Inflammatory macrophage treated with lipopolysaccharide for 1 hour (primary cell): Measurements from ENCODE around the gene EFNA4.

Experiments
- DNase-seq, 2 donors: peaks; one replicate each; pipeline ENCODE4 v3.0.0-alpha.2; 2020 to 2022

EFNA4 gene

DNA sequence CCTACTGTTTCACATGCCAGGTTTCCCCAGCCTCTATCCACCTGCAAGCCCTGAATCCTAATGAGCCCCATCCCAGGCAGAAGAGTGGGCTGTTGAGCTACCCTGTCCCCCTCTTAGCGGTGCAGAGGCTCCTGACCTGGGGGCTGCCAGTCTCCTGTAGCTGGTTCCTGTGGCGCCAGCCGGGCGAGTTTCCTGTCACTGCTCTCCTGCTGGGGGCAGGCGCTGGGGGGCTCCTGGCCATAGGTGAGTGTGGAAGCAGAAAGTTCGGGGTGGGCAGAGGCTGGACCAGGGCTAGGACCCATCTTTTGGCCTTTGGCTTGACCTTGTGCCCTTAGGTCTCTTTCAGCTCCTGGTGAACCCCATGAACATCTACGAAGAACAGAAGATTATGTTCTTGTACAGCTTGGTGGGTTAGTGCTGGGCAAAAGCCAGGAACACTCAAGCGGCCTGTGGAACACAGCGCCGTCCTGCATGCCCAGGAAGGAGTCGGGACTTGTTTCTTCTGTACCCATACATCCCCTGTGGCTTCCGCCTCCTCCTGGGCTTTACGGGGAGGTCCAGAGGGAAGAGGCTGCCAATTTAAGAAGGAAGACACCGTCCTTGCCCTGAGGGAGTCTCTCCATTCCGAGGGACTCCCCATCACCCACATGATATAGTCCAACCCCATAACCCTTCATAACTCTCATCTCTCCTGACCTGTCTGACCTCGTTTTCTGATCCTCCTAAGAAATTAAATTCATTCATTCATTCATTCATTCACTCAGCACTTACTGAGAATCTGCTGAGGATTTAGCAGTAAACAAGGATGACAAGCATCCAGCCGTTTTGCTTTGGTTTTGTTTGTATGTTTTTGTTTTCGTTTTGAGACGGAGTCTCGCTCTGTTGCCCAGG lies 29.0 kb upstream of the EFNA4 start:
- DNase-seq = no peak

DNA sequence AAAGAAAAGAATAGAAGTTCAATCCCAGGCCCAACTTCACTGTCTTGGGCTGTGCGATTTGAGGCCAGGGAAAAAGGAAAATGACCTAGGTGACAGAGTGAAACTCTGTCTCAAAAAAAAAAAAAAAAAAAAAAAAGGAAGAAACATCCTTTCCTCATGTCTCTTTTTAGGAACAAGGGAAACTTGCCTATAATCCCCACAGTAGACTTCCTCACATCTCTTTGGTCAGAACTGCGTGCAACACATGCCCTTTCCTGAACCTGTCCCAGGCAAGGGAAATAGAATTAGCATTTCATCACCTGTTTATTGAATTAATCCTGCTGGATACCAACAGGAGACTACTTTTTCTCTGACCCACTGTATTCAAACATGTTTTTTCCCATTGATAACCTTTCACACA lies 27.6 kb upstream of the EFNA4 start:
- DNase-seq = peak; percentile 71 to 83

DNA sequence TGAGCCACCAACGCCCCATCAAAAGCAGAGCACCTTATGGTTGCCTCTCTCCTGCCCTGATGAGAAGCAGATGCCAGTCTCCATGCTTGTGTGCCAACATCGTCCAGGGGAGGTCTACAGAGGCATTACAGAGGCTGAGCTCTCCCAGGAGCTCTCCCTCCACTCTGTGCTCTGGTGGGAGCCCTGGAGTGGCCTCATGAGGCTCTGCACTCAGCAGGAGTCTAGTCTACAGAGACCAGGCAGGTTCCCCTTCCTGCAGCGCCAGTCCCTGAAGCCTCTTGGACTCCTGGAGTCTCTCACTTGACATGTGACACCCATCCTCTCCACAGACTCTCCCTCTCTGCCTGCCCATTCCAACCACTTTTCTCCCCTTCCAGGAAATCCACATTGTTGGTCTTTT lies 26.5 kb upstream of the EFNA4 start:
- no peak for DNase-seq

DNA sequence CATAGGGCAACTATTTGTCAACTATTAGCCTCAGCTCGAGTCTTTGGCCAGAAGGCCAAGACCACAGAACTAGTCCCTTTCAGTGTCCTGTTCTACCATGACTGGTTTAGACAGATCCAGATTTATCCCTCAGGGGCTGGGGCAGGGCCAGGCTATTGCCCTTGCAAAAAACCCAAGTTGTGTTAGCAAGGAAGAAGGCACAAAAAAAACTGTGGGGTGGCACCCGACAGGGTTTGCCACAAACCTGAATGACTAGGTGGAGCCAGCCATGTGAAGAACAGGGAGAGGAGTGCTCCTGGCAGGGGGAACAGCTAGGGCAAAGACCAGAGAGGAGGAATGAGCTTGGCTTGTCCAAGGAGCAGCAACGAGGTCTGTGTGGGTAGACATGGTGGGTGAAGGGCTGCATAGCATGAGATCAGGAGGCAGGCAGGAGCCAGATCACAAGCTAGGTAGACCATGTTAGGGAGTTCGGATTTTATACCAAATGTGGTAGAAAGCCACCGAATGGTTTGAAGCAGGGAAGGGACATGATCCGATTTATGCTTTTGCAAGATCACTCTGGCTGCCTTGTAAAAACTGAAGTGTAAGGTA lies 25.6 kb upstream of the EFNA4 start:
- DNase-seq = no peak

DNA sequence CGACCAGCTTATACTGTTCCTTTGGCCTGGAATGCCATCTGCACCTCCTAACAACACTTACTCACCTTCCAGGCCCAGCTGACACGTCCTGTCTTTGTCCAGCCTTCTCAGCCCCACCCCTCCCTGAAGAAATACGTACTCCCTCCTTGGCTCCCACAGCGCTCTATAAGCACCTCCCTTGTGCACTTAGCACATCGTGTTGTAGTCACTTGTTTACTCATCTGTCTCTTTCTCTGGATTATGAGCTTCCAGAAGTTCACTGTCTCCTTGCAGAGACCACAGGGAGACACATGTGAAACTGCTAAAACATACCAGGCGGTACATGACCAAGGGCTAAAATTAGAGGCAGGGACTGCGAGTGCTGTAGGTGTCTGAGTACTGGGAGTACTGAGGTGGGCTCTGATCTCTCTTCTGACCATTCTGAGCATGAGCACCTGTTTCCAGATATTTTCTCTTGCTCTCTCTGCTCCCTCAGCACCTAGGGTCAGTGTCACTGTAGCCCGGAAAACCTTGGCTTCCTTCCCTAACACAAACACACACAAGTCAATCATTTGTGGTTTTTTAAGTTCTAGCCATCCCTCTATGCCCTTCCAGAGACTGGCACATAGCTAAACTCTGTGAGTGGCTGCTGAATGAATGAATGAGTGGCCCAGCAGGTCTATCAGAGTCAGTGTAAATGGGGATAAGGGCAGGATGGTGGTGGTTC lies 24.8 kb upstream of the EFNA4 start:
- no peak for DNase-seq

DNA sequence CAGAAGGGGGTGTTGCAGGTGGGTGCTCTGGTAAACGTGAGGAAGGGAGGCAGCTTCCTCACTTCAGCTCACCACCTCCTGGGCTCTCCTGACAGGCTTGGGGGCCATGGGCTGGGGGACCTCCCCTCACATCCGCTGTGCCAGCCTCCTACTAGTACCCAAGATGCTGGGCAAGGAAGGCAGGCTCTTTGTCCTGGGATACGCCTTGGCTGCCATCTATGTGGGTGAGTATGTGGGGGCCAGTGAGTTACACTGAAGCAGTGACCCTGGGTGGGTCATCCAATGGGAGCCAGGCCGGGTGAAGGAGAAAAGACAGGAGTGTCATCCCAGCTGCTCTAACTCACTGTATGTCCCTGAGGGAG lies 24.3 kb upstream of the EFNA4 start:
- DNase-seq = no peak

DNA sequence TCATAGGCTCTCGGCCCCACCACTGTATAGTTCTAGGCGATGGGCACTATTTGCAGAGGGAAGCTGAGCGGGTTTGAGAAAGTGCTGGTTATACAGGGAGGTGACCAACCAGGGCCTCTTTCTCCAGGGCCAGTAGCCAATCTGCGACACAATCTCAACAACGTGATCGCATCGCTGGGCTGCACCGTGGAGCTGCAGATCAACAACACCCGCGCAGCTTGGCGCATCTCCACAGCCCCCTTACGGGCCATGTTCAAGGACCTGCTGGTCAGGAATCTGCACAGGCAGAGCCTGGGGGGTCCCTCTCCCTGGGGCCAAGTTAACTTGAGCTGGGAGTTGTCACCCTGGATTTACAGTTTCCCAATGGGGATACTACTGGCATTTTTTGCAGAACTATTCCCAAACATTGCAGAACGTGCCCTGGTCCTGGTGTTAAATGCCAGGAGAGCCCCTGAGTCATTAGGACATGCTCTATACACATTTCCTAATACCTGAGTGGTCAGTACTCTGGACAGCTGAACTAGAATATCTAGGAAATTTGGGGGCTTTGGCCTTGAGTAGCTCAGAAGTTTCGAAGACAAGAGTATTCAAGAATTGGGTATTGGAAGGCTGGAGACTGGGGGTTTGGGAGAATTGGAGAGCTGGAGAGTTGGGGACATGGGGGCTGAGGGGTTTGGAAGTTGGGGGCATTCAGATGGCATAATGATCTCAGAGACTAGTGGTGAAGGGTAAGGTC lies 23.0 kb upstream of the EFNA4 start:
- DNase-seq = no peak

DNA sequence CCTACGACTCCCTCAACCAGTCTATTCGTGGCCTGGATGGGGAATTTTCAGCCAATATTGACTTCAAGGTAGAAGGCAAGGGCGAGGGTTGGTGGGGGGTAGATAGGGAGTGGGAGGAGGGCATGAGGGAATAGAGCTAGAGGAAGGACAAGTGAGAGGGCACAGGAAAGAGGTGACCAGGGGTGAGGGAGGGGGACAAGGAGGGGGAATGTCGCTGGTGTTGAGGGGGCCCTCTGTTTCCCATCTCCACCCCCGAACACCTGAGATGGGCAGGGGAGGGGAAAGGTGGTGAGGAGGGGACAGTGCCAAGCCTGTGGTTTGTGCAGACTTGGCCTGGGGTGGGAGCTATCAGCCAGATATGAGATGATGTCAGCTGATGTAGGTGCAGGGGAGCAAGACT lies 20.8 kb upstream of the EFNA4 start:
- DNase-seq = no peak

DNA sequence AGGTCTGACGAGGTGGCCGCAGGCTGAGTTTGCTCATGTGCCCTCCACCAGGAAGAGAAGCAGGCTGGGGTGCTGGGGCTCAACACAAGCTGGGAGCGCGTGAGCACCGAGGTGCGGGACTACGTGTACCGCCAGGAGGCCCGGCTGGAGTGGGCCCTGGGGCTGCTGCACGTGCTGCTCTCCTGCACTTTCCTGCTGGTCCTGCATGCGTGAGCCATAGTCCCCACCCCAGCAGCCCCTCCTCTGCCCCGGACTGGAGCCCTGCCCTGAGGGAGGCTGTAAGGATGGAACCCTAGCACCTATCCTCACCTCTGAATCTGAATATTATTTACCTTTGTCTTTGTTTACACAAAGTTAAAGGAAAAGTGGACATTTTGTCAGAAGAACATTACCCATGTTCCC lies 20.2 kb upstream of the EFNA4 start:
- no peak for DNase-seq

DNA sequence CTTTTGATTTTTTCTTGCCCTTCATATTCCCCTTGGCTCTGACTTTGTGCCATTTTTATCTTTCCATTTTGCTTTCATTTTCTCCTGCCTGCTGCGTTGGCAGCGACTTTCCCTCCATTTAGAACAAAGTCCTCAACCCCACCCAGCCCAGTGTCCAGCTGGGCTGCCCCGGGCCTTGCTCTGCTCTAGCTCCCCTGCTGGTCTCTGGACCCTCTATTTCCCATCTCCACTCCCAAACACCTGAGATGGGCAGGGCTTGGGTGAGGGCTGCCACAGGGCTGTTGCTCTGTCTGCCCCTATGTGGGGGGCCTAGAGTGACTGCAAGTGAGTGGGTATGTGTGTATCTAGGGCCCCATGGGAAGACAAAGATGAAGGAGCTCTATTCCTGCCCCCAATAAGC lies 19.7 kb upstream of the EFNA4 start:
- DNase-seq = no peak

DNA sequence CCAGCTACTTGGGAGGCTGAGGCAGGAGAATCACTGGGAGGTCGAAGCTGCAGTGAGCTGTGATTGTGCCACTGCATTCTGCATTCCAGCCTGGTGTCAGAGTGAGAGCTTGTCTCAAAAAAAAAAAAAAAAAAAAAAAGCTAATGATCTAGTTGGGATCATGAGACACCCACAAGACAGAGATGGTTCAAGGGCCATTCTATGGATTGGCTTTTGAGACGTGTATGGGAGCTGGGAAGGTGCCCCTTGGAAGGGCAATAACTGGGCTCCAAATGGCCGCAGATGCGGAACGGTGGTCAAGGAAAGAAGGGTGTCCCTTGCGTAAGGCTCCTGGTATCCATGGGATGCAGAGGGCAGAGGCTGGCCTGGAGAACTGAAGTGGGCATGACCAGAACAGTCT lies 19.2 kb upstream of the EFNA4 start:
- no peak for DNase-seq

DNA sequence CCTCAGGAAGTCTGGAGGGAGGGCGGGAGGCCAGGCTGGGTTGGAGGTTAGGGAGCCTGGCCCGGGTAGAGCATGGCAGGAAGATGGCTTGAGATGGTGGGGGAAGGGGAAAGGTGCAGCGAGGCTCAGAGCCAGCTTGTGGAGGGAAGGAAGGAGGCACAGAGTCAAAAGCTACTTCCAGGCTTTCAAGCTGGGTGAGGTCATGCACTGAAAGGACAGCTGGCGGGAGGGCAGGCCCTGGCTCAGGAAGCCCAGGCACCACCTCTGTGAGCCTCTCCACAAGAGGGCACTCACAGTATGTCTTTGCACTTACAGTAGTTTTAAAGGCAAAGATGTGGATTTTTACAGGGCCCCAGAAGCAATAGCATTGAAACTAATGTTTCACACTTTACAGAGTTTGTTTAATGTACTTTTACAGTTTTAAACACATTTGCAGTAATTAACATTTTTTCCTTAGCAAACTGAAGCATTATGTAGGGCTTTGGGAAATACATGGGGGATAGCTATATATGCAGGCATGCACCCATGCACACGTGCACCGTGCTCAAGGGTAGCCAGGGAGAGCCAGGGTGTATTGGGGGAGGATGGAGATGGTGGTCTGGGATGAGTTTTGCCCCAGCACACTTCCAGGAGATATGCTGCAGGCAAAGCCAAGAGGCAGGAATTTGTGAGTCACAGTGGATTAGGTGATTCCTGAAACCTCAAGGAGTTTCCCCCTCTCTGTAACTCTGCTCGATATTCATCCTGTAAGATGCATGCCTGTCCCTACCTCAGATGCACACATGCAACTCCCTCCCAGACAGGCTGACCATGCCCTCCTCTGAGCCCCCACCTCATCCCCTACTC lies 18.5 kb upstream of the EFNA4 start:
- DNase-seq = peak; percentile 85 to 89

DNA sequence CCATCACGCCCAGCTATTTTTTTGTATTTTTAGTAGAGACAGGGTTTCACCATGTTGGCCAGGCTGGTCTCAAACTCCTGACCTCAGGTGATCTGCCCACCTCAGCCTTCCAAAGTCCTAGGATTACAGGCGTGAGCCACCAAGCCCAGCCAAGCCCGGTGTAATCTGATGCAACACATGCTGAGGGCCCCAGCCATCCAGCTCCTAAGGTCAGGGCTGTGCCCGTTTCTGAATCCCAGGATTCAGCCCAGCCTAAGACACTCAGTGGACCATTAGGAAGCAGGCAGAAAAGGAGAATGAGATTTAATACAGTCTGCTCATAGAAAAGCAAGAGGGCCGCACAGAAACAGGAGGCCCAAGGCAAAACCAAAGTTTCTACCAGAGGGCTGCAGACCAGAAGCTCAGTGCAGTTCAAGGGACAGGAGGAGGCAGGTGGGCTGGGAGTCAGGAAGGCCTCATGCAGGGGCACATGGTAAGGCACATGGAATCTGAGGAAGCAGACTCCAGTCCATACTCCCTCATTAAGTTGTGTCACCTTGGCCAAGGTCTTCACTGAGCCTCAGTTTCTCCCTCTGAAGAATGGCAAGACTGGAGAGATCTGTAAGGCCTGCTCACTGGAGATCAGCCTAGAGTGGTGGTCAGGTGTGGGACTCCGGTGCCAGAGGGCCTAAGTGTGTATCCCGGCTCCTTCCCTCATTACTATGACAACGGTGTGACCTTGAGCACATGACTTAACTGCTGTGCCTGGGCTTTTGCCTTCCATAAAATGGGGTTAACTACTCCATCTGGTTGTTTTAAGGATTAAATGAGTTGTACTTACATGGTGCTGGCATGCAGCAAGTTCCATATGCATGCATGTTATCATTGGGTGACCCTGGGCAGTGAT lies 14.8 kb upstream of the EFNA4 start:
- no peak for DNase-seq

DNA sequence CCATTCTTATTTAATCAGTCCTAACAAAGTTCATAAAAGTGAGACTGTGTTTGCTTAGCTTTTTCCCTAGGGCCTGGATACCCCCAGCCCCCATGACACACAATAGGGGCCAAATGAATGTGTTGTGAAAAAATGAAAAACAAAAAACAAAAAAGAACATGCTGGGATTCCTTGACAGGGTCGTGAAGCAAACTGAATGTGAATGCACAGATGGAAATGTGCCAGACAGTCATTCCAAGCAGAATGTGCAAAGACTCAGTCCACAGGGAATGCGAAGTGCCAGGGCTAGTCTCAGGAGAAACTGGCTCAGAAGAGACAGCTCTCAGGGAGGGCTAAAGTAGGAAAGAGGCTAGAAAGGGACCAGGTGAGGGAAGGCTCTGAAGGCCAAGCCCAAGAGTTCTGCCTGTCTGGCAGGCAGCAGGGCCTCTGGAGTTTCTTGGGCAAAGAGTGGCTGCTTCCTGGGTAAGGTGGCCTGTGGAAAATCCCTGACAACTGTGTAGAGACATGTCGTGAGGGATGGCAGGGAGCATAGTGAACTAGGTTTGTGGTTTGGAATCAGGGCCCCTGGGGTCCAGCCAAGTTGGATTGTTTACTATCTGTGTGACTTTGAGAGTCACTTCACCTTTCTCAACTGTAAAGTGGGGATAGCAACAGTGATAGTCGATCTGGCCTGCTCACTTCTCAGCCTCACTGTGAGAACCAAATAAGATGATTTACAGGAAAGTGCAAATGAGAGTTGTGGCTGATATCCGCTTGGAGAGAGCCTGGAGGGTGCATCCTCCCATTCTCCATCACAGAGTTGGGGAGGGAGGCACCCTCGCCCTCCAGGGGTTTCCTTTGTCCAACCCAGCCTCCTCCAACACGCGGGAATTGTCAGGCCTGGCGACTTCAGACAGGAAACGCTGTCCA lies 13.6 kb upstream of the EFNA4 start:
- DNase-seq = no peak

DNA sequence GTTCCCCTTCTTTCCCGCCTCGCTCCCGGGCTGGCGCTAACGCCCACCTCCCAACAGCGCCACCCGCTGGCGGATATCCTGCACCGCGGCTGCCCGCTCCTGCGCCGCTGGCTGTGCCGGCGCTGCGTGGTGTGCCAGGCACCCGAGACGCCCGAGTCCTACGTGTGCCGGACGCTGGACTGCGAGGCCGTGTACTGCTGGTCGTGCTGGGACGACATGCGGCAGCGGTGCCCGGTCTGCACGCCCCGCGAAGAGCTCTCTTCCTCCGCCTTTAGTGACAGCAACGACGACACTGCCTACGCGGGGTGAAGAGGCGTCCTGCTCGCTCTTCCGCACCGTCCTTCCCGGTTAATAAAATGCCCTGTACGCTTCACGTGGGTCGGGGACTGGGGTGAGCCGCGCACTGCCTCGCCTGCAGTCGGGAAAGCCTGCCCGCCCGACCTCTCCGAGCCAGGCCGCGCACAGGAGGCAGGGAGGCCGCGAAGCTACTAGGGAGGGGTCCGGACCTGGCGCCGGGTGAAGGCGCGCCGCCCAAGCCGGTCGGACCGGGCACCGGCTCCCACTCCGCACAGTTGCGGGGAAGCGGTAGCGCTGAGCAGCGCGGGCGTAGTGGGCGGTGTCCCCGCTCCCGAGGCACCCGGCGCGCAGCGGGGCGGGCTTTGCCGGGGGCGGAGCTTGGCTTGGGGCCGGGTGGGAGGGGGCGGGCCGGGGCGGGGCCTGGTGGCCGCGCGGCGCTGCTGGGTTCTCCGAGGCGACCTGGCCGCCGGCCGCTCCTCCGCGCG lies 12.8 kb upstream of the EFNA4 start, which contains the start of gene ADAM15:
Gene ADAM15 (plus strand): TSS at position 757 of the 782 bp plus-strand sequence. CDS start 71 bp downstream, outside the sequence.
- peak; percentile 80 to 96 for DNase-seq

DNA sequence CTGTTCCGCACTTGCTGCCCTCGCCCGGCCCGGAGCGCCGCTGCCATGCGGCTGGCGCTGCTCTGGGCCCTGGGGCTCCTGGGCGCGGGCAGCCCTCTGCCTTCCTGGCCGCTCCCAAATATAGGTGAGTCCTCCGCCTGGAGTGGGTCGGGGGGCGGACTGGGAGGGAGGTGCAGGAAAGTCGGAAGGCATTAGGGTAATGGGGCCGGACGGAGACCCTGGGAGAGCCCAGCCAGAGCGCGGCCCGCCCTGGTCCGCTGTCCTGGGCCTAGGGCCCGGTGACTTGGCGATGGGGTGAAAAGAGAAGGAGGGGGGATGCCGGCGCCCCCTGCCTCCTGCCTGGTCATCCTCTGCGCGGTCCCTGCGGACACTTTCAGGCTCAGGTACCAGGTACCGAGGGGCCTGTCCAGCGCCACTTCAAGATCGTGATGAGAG lies 12.2 kb upstream of the EFNA4 start:
- DNase-seq = no peak

DNA sequence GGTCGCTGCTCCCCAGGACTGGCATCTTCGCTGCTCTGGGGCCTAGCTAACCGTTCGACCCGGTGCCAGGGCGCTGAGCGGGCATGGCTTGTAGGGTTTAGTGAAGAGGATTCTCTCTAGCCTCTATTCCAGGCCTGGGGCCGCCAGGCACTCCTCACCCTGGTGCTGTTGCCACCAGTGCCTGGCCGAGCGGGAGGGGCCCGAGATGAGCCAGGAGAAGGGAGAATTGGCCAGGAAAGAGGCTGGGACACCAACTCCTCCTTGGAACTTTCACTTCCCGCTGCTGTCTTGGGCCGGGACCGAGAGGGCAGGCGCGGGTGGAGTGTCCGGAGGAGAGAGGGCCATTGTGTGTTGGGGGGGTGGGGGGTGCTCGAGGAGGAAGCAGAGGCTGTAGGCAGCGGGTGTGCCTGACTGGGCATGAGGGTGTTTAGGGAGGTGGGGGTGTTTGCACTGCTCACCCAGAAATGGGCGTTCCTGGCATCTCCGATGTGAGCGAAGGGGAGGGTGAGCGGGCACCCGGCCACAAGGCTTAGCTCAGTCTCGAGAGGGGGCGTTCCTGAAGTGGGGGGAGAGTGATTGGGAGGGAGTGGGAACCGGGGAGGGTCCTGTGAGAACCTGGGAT lies 11.7 kb upstream of the EFNA4 start:
- peak; percentile 45 to 51 for DNase-seq
